PC-3 (cell line): Measurements from ENCODE around the gene SPG7.

Source experiments
- CTCF ChIP-seq: fragments of 300-600 bp; sonication (generic); conservative IDR thresholded peaks from 2 replicates; pipeline ENCODE4 v1.5.1; 2017; ENCODE audit warnings: antibody characterized with exemption, low read depth, mild to moderate bottlenecking, low read length
- EZH2 ChIP-seq: fragments of 300-600 bp; sonication (generic); IDR thresholded peaks from one replicate; pipeline ENCODE4 v1.6.1; 2017; ENCODE audit warnings: antibody characterized with exemption, mild to moderate bottlenecking, low read length; ENCODE audit not compliant: unreplicated experiment

- TF ChIP-seq CTCF: no peak
- TF ChIP-seq EZH2: no peak
These were observed 62.2 kb downstream of the SPG7 start for GRCh38 chr16:89570342-89570923.
